Femur (tissue), 1 donor: ENCODE results near the gene HIGD2B.
"Not testable (repeated sequence)": the region's sequence is repeated elsewhere in the genome, so short reads cannot be mapped to it uniquely, and the experiment has no call there.

Source experiments
- DNase-seq: peaks from one replicate; pipeline ENCODE4 v3.0.0-alpha.2; 2017

The HIGD2B gene

DNA sequence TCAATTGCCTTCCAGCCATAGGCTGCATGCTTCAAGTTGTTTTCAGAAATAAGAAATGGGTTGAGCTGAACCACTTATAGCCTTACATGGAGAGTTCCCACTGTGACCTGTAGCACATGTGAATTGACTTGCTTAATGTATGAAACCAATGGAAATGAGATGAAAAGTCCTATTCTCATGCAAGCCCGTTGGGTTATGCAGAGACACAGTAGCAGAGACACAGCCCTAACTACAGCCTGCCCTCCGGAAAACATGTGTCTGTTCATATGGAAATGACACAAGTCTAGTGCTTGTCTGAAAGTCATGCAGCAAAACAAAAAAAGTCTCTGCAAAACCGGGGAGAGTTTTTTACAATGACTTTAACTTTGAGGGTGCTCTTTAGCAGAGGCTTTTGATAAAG is 14.5 kb downstream of the HIGD2B start:
- no peak for DNase-seq

- DNase-seq, result peak; percentile 69
These were observed 15.2 kb downstream of the HIGD2B start for GRCh38 chr15:72670656-72671352.

DNA sequence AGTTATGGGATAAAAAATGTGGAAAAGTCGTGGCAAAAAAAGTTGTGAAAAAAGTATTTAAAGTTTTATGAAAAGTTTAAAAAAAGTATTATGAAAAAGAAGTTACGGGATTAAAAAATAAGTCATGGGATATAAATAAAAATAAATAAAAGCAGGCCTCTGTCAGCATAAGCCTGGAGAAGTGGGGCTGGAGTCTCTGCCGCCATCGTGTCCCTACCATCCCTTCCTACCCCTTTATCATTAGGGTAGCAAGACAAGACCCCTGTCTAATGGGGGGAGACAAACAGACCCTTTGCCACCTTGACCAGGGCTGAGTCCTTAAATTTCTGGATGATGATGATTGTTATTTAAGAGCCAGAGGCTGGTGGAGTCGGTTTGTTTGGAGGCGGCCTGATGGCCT is 16.2 kb downstream of the HIGD2B start:
- DNase-seq, result not testable (repeated sequence)

GRCh38 chr15:72665706-72666105 is 20.3 kb downstream of the HIGD2B start:
- DNase-seq, result not testable (repeated sequence)

- DNase-seq, result not testable (repeated sequence)
These were observed 22.1 kb downstream of the HIGD2B start for GRCh38 chr15:72663931-72664330.

GRCh38 chr15:72661081-72661480 is 24.9 kb downstream of the HIGD2B start:
- not testable (repeated sequence) for DNase-seq

DNA sequence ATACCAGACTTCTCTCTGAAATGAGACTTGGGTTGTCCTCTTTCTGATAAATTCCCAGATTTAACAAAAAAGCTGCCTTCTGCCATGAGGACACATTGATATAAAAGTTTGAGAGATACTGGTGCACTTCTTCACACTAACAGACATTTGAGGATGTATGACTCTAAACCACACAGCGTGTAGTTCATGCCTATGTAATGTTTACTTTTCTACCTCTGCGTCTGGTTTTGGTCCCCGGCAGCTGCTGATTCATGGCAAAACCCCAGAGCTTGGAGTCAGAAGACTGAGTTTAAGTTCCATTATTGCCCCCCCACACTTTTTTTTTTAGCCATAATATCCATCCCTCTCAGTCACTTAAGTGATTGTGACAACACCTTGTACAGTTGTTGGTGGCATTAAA is 30.0 kb downstream of the HIGD2B start:
- not testable (repeated sequence) for DNase-seq

- not testable (repeated sequence) for DNase-seq
These were observed 31.6 kb downstream of the HIGD2B start, which contains the start of gene GOLGA6B for GRCh38 chr15:72654397-72654796. GOLGA6B (plus strand) TSS chr15:72654697; CDS start chr15:72654738, 41 bp downstream.

- DNase-seq, result not testable (repeated sequence)
These were observed 37.2 kb downstream of the HIGD2B start for GRCh38 chr15:72648631-72649253.

GRCh38 chr15:72642271-72642670 is 43.7 kb downstream of the HIGD2B start:
- not testable (repeated sequence) for DNase-seq

DNA sequence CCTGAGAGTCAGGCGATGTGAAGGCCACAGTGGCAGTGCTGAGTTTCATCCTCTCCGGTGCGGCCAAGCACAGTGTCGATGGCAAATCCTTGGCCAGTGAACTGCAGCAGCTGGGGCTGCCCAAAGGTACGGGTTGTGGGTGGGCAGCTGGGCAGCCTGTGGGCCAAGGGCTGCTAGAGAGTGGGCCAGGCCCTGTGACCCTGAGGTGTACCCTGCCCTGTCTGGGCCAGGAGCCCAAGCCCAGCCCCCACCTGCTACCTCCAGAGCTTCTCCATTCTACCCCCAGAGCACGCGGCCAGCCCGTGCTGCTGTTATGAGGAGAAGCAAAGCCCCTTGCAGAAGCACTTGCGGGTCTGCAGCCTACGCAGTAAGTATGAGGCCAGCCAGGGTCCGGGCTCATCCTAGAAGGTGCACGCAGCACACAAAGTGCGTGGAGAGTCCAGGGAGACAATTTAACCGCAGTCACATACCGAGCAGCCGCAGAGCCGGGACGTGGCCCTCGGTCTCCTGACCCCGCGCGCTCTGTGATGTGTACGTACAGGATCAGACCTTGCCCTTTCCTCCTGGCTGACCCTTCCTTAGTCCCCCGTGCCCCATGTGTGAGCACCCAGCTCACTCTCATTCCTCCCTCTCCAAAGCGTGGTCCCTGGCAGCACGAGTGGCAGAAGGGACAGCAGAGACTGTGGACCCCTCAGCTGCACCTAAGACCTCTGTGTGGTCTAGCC is 46.1 kb downstream of the HIGD2B start:
- not testable (repeated sequence) for DNase-seq

DNA sequence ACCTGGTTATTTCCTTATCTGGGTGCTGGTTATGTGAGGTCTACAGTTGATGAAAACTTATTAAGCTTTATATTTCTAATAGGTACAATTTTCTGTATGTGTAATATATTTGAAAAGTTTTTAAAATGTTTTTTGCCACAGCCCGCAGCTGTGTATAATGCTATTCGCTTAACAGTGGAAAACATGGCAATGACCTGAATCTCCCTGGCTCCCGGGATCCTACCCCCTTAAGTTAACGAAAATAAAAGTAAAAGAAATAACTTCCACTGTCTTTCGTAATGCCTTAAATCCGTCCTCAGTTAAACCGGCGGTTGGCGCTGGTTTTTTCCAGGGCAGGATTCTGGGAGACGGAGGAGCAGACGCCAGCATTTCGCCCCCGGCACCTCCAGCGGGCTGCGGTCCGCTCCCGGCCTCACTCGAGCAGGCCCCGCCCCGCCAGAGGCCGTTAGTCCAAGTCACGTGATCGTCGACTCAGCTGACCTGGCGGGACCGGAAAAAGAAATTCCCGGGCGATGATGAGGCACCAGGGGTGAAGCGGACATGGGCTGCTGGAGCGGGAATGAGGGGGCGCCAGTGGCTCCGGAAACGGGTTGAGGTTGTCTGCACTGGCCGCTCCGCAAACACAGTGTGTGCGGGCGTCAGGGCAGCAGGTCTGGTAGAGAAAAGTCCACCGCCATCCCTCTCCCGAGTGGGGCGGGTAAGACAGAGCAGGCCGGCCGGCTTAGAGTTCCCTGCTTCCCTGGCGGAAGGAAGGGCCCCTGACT is 49.3 kb downstream of the HIGD2B start:
- DNase-seq, result peak; percentile 91

GRCh38 chr15:72629068-72629570 is 56.9 kb downstream of the HIGD2B start:
- DNase-seq, result not testable (repeated sequence)

DNA sequence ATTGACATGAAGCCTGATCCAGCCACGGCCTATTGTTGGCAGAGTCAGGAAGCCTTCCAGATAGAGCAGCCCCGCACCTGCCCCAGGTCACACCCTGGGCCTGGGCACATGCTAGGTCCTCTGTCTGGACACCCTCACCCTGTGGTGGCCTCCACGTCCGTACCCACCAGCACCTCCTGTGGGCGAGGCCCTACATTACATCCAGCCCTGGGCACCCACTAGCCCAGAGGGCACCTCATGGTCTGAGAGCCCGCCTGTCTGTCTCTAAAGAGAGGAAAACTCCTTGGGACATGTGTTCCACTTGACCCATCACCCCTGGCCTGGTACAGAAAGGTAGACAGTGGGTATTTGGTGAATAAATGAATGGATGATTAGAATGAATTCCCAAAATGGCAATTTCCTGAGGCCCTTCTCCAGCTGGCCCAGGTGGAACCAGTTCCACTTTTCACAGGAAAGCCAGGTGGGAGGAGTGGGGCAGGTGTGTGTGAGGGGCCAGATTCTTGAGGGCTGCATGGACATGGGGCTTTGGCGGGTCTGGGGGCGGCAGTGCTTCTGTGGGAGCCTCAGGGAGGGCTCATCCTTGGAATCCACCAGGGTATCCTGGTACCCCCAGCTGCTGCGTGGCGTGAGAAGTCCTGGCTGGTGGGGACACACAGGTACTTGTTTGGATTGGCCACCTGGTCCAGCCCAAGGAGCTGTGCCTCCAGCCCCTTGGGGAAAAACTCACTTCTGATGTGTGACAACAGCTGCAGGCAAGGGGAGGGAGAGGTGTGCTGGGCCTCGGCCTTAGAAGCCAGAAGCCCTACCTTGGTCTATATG is 57.5 kb downstream of the HIGD2B start:
- not testable (repeated sequence) for DNase-seq

GRCh38 chr15:72626153-72626552 is 59.8 kb downstream of the HIGD2B start:
- not testable (repeated sequence) for DNase-seq
